Heart left ventricle (tissue), 13 donors: ENCODE measurements around the gene TIMP1.

Source experiments
- POLR2A ChIP-seq, 2 donors: fragments of 450-650 bp; IDR thresholded peaks; one replicate each; pipeline ENCODE4 v1.6.1; 2017; ENCODE audit warnings: antibody characterized with exemption in 2 of 2, mild to moderate bottlenecking in 2 of 2, moderate library complexity in 2 of 2
- TF ChIP-seq, protein P1 (sequence below), 12 donors: fragments of 200-600 bp; sonication (generic) in 4 of 12; IDR thresholded peaks; one replicate each; pipeline versions ENCODE4 v1.5.0 to v1.8.0; 2018 to 2022; ENCODE audit warnings: antibody characterized with exemption in 12 of 12, mild to moderate bottlenecking in 5 of 12
- donor health status: ischemic (EF 13 %, LVEDD 7.1; RV severe dilation, severe dysfunction).
- donor health status: DM: no; HTN: yes; CAD: no.
- donor health status: DM: no; HTN: no; CAD: no.
- donor health status: ischemic (EF 25% LVEDD 6.9; RV normal size, moderate dysfunction).
- donor health status: ischemic (EF 25% LVEDD 5.7; RV mildly dilated, moderate dysfunction).
- donor health status: ischemic (EF 35%, LVEDD 5.7; RV mildly dilated, moderate dysfunction).
- donor health status: nonischemic (EF 11% LVEDD 7.7; RV severe dilation, severe dysfunction).
- donor health status: DM: yes; HTN: yes; CAD: no.
- donor health status: PGD.
- donor health status: ischemic (EF 29% LVEDD 5.4; RV normal size, mild dysfunction).
- donor health status: nonischemic (EF 23%, LVEDD 6.1; RV moderate dilation, normal function).

DNA sequence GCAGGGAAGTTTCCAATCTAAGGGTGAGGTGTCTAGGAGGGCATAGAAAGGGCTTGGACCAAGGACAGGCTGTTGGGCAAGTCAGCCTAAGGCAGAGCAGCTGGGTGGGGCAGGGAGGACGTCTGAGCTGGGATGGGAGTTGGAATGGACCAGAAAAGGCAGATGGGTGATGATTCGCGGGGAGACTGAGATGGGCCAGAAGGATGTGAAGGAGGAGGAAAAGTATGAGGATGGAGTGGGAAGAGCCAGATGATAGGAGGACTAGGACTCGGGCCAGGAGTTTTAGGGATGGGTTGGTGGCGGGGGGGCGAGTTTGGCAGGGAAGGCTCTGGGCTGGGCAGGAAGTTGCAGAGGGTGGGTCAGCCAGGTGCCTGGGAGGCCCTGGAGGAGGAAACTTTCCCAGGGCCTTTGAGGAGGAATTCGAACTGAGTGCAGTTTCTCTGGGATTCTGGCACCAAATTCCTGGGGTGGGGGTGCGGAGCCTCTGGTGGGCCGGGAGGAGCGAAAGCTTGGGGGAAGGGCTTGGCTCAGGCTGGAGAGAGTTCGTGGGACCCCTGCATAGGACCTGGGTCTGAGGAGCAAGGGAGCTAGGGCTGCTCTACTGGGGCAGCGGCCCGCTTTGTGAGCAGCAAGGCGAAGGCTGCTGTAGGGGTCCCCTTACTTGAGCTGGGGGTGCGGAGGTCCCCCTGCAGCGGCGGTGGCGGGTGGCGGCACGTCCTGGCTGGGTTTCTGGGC, 8.7 kb upstream of the TIMP1 start:
- TF ChIP-seq, protein P1, sequence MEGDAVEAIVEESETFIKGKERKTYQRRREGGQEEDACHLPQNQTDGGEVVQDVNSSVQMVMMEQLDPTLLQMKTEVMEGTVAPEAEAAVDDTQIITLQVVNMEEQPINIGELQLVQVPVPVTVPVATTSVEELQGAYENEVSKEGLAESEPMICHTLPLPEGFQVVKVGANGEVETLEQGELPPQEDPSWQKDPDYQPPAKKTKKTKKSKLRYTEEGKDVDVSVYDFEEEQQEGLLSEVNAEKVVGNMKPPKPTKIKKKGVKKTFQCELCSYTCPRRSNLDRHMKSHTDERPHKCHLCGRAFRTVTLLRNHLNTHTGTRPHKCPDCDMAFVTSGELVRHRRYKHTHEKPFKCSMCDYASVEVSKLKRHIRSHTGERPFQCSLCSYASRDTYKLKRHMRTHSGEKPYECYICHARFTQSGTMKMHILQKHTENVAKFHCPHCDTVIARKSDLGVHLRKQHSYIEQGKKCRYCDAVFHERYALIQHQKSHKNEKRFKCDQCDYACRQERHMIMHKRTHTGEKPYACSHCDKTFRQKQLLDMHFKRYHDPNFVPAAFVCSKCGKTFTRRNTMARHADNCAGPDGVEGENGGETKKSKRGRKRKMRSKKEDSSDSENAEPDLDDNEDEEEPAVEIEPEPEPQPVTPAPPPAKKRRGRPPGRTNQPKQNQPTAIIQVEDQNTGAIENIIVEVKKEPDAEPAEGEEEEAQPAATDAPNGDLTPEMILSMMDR (IDR thresholded peaks at IDR 0.05): no peak
- no peak for TF ChIP-seq POLR2A (IDR thresholded peaks at IDR 0.05)
